Measurements from ENCODE around the gene OAS2. TPM values are rescaled to one million over a fixed set of nuclear protein-coding genes. Genes with fewer than 3 reads are reported as not detected.

Gene OAS2
- total and polyA plus RNA-seq, 10 of the 15 experiments (the other 5 are each of a cell fraction or from before 2014, with no cell fraction given) = 32.4 to 290 (median 90.2) TPM

DNA sequence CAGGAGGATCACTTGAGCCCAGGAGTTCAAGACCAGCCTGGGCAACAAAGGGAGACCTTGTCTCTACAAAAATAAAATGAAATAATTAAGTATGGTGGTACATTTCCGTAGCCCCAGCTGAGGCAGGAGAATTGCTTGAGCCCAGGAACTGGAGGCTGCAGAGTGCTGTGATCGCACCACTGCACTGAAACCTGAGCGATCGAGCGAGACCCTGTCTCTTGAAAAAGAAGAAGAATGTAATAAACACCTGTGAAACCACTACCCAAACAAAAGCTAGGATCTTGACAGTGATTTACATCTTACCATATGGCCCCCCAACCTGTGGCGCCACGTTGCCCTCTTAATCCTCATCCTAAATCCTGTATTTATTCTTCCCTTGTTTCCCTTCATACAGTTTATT lies 72.5 kb downstream of the OAS2 start:
- no peaks in the 10 kb centered on the region for H3K9me3 ChIP-seq (replicated peaks; ENCODE audit: control insufficient read depth, insufficient read depth, low read length)
- no peak overlapping the region for H3K27ac ChIP-seq (ENCODE audit: control insufficient read depth, insufficient read depth)
- no peak overlapping the region for H3K9ac ChIP-seq (ENCODE audit: control insufficient read depth, insufficient read depth, low read length)
- WGBS (ENCODE audit: insufficient coverage, insufficient replicate concordance, low lambda C conversion rate, missing lambda C conversion rate) = 3% methylated on average over 7 of the region's 7 CpGs
- no peaks in the 10 kb centered on the region; the same call in 1 of the 2 replicates for H4K20me1 ChIP-seq (ENCODE audit: control insufficient read depth, insufficient read depth)
- no peak for DNase-seq (ENCODE audit: low read depth, low spot score)
- no peaks in the 10 kb centered on the region for H3K36me3 ChIP-seq (ENCODE audit: control insufficient read depth in 2 of 2, insufficient read depth in 2 of 2, low read length in 1 of 2)
- H3K4me2 ChIP-seq (ENCODE audit: control insufficient read depth, insufficient read depth) = no peak overlapping the region
- no peak overlapping the region for H3K4me3 ChIP-seq
- no peaks in the 10 kb centered on the region for H3K79me2 ChIP-seq (ENCODE audit: control insufficient read depth, insufficient read depth, low read length)
- no peak for FAIRE-seq
- TF ChIP-seq MTA2 (IDR thresholded peaks at IDR 0.05; ENCODE audit: low read depth) (no peak), TBL1XR1 (IDR thresholded peaks at IDR 0.05; ENCODE audit: low read depth, low read length) (no peak), RUNX3 (IDR thresholded peaks at IDR 0.05; ENCODE audit: low read length) (peak; percentile 66; the same call in 1 of the 2 replicates), RCOR1 (conservative IDR thresholded peaks at IDR 0.05; ENCODE audit: low read depth, low read length) (no peak), MEF2A (IDR thresholded peaks at IDR 0.05; ENCODE audit: insufficient read depth, low read depth, low read length) (0 out of 2 replicates have a peak, but pooled peaks have one; percentile 17), KDM1A (IDR thresholded peaks at IDR 0.05; ENCODE audit: borderline replicate concordance) (no peak), SMC3 (IDR thresholded peaks at IDR 0.05; ENCODE audit: borderline replicate concordance, low read length) (no peak)
- TF ChIP-seq, protein P1, sequence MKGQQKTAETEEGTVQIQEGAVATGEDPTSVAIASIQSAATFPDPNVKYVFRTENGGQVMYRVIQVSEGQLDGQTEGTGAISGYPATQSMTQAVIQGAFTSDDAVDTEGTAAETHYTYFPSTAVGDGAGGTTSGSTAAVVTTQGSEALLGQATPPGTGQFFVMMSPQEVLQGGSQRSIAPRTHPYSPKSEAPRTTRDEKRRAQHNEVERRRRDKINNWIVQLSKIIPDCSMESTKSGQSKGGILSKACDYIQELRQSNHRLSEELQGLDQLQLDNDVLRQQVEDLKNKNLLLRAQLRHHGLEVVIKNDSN (IDR thresholded peaks at IDR 0.05; ENCODE audit: borderline replicate concordance, extremely low read length, insufficient read depth, low read depth, low read length) = no peak
- H2AFZ ChIP-seq (ENCODE audit: control insufficient read depth, low read depth, low read length) = no peak overlapping the region
- H3K27me3 ChIP-seq (replicated peaks in 1 of 2; ENCODE audit: control insufficient read depth in 2 of 2, insufficient read depth in 2 of 2, low read length in 1 of 2) = peaks cover 0 to under 1% of the 10 kb centered on the region in 2 experiments; a peak in 2 of 4 replicates
- POLR2A ChIA-PET = interaction anchor here (1.6 kb wide), 1 partner anchor 17 kb away, joined by 5 read pairs; no protein-coding TSS in a partner anchor
- CTCF ChIA-PET = interaction anchor here (0.6 to 5.2 kb wide), 20 partner anchors 11 to 147 kb away, joined by 3 to 121 read pairs (median 6); no protein-coding TSS in a partner anchor
- intact Hi-C loops (cut with micrococcal nuclease; ENCODE audit: unreplicated experiment) (loop anchor here (1.0 kb wide), 1 partner anchor 25 kb away; no protein-coding TSS in a partner anchor), in situ Hi-C loops (cut with MboI) (no loop called here)
- ATAC-seq = peak; percentile 38
- RAD21 ChIA-PET (ENCODE audit: unreplicated experiment) = interaction anchor here (0.6 to 5.2 kb wide), 9 partner anchors 10 to 123 kb away, joined by 3 to 50 read pairs (median 6); no protein-coding TSS in a partner anchor
- peaks cover 35% of the 10 kb centered on the region for H3K4me1 ChIP-seq (ENCODE audit: control insufficient read depth, insufficient read depth, low read length)
- SMC1A ChIA-PET (ENCODE audit: uncharacterized antibody, unreplicated experiment) = interaction anchor here (1.0 to 17.0 kb wide), 10 partner anchors 9 to 150 kb away, joined by 3 to 416 read pairs (median 10); no protein-coding TSS in a partner anchor
- no TSS peak for BruUV-seq (replicated peaks)
